Measurements from ENCODE around the gene LRRC4C. TPM values are rescaled to one million over a fixed set of nuclear protein-coding genes. Genes with fewer than 3 reads are reported as not detected.

The LRRC4C gene
- total and polyA plus RNA-seq, 2 experiments from 2014 or later = 0.35 to 1.1 TPM

GRCh38 chr11:41449483-41450050 is 9.9 kb downstream of the LRRC4C start:
- H3K27ac Mint-ChIP-seq = no peak overlapping the region
- ATAC-seq (peak; percentile 53), DNase-seq (ENCODE audit: low spot score) (no peak)
- H4K20me1 ChIP-seq (replicated peaks; ENCODE audit: insufficient read depth) = no peaks in the 10 kb centered on the region
- no peaks in the 10 kb centered on the region for H3K27me3 ChIP-seq (ENCODE audit: insufficient read depth)
- H3K9me3 Mint-ChIP-seq = no peaks in the 10 kb centered on the region
- no peak overlapping the region for H3K27ac ChIP-seq (ENCODE audit: low read depth)
- no peaks in the 10 kb centered on the region for H3K36me3 ChIP-seq (ENCODE audit: insufficient read depth)
- H3K4me1 ChIP-seq (ENCODE audit: insufficient read depth) = peaks cover 23% of the 10 kb centered on the region
- H3K4me1 Mint-ChIP-seq = peaks cover 36% of the 10 kb centered on the region
- H3K27me3 Mint-ChIP-seq (ENCODE audit: insufficient read depth, low read depth, poor library complexity) = peaks cover 5% of the 10 kb centered on the region
- no peaks in the 10 kb centered on the region for H3K36me3 Mint-ChIP-seq (ENCODE audit: low read depth)
- H3K4me3 ChIP-seq = no peak overlapping the region
- no peak overlapping the region for H3K4me3 Mint-ChIP-seq
- H2AFZ ChIP-seq = no peak overlapping the region
- 0 out of 2 replicates have a peak overlapping the region, but pooled peaks have one; percentile 8 for H3K4me2 ChIP-seq
- no peaks in the 10 kb centered on the region for H3K9me2 ChIP-seq (ENCODE audit: insufficient read depth)
- H3F3A ChIP-seq (replicated peaks; ENCODE audit: low read depth) = no peaks in the 10 kb centered on the region
- H3K79me2 ChIP-seq (replicated peaks; ENCODE audit: insufficient read depth) = no peaks in the 10 kb centered on the region
- TF ChIP-seq ZNF114 (CRISPR knock-in tag; IDR thresholded peaks at IDR 0.05) (no peak), EZH2 (IDR thresholded peaks at IDR 0.05; ENCODE audit: low read depth, unreplicated experiment) (no peak), ZNF462 (CRISPR knock-in tag; IDR thresholded peaks at IDR 0.05) (no peak), JUNB (IDR thresholded peaks at IDR 0.05; ENCODE audit: unreplicated experiment) (no peak), CREB1 (CRISPR knock-in tag; IDR thresholded peaks at IDR 0.05; ENCODE audit: low read depth) (no peak), ZNF331 (CRISPR knock-in tag; IDR thresholded peaks at IDR 0.05; ENCODE audit: low read depth) (no peak), STAT1 (IDR thresholded peaks at IDR 0.05; ENCODE audit: unreplicated experiment) (no peak), CTCF (conservative IDR thresholded peaks at IDR 0.05; ENCODE audit: low read depth in 2 of 2) (no peak), NANOG (IDR thresholded peaks at IDR 0.05; ENCODE audit: borderline replicate concordance) (no peak), POLR2AphosphoS5 (IDR thresholded peaks at IDR 0.05; ENCODE audit: low read depth) (no peak)
- TF ChIP-seq, protein P1, sequence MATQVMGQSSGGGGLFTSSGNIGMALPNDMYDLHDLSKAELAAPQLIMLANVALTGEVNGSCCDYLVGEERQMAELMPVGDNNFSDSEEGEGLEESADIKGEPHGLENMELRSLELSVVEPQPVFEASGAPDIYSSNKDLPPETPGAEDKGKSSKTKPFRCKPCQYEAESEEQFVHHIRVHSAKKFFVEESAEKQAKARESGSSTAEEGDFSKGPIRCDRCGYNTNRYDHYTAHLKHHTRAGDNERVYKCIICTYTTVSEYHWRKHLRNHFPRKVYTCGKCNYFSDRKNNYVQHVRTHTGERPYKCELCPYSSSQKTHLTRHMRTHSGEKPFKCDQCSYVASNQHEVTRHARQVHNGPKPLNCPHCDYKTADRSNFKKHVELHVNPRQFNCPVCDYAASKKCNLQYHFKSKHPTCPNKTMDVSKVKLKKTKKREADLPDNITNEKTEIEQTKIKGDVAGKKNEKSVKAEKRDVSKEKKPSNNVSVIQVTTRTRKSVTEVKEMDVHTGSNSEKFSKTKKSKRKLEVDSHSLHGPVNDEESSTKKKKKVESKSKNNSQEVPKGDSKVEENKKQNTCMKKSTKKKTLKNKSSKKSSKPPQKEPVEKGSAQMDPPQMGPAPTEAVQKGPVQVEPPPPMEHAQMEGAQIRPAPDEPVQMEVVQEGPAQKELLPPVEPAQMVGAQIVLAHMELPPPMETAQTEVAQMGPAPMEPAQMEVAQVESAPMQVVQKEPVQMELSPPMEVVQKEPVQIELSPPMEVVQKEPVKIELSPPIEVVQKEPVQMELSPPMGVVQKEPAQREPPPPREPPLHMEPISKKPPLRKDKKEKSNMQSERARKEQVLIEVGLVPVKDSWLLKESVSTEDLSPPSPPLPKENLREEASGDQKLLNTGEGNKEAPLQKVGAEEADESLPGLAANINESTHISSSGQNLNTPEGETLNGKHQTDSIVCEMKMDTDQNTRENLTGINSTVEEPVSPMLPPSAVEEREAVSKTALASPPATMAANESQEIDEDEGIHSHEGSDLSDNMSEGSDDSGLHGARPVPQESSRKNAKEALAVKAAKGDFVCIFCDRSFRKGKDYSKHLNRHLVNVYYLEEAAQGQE (IDR thresholded peaks at IDR 0.05; ENCODE audit: unreplicated experiment) = no peak

Data from GM23338 (cell line).